Putamen (tissue), 1 donor: Measurements from ENCODE around the gene TSSK3.

Experiments
- DNase-seq: peaks from one replicate; pipeline ENCODE4 v3.0.0-alpha.2; 2016; ENCODE audit warnings: low spot score

TSSK3 gene

GRCh38 chr1:32362474-32363313 lies at the start of gene TSSK3, which contains the start of gene FAM229A:
TSSK3 (plus strand) TSS chr1:32362539; CDS start chr1:32362702, 163 bp downstream.
FAM229A (minus strand) TSS chr1:32362485; CDS start chr1:32362091, 394 bp downstream.
- no peak for DNase-seq

GRCh38 chr1:32316903-32317277 lies 45.4 kb upstream of the TSSK3 start:
- DNase-seq = no peak

GRCh38 chr1:32318127-32318869 lies 44.0 kb upstream of the TSSK3 start:
- DNase-seq = no peak

GRCh38 chr1:32321712-32322291 lies 40.5 kb upstream of the TSSK3 start:
- no peak for DNase-seq

- no peak for DNase-seq
Observed at GRCh38 chr1:32327204-32327603, 35.1 kb upstream of the TSSK3 start.

- no peak for DNase-seq
Observed at GRCh38 chr1:32329931-32330466, 32.3 kb upstream of the TSSK3 start.

- no peak for DNase-seq
Observed at GRCh38 chr1:32330558-32331151, 31.7 kb upstream of the TSSK3 start.

GRCh38 chr1:32331549-32331948 lies 30.8 kb upstream of the TSSK3 start:
- no peak for DNase-seq

GRCh38 chr1:32332290-32333079 lies 29.9 kb upstream of the TSSK3 start:
- peak; percentile 40 for DNase-seq

GRCh38 chr1:32333251-32333963 lies 28.9 kb upstream of the TSSK3 start:
- no peak for DNase-seq

GRCh38 chr1:32334274-32334861 lies 28.0 kb upstream of the TSSK3 start:
- no peak for DNase-seq

GRCh38 chr1:32334864-32335534 lies 27.3 kb upstream of the TSSK3 start:
- DNase-seq = peak; percentile 44

GRCh38 chr1:32335535-32335789 lies 26.9 kb upstream of the TSSK3 start:
- no peak for DNase-seq

- peak; percentile 86 for DNase-seq
Observed at GRCh38 chr1:32335790-32336590, 26.3 kb upstream of the TSSK3 start, which contains the start of gene MARCKSL1. MARCKSL1 (minus strand) TSS chr1:32336233; CDS start chr1:32336033, 200 bp downstream.

- no peak for DNase-seq
Observed at GRCh38 chr1:32336591-32336932, 25.8 kb upstream of the TSSK3 start.

GRCh38 chr1:32336963-32337675 lies 25.2 kb upstream of the TSSK3 start:
- no peak for DNase-seq

- DNase-seq = peak; percentile 97
Observed at GRCh38 chr1:32337855-32338636, 24.3 kb upstream of the TSSK3 start.
